Fibroblast of villous mesenchyme (primary cell): Measurements from ENCODE around the gene HCN4. TPM values are rescaled to one million over a fixed set of nuclear protein-coding genes. Genes with fewer than 3 reads are reported as not detected.
"Not testable (repeated sequence)": the region's sequence is repeated elsewhere in the genome, so short reads cannot be mapped to it uniquely, and the experiment has no call there.

Experiments used
- DNase-seq: peaks from one replicate; pipeline ENCODE4 v3.0.0-alpha.2; 2010; ENCODE audit warnings: low read depth
- H3K4me3 ChIP-seq: 2 replicates; pipeline ENCODE4 v1.5.1; 2011; ENCODE audit warnings: low read depth, mild to moderate bottlenecking, low read length
- CTCF ChIP-seq: IDR thresholded peaks from 2 replicates; pipeline ENCODE4 v1.5.1; 2012; ENCODE audit warnings: low read depth, mild to moderate bottlenecking, low read length; ENCODE audit not compliant: insufficient read depth
- total RNA-seq: library from RNA; depleted of rRNA; stranded (reverse); fragments of >200 nt; gene quantifications from 2 replicates; pipeline ENCODE4 v1.2.3, GENCODE V29; 2012

Gene HCN4
- not detected in 2 replicates for total RNA-seq

GRCh38 chr15:73368301-73369136, at the start of gene HCN4:
Gene HCN4, minus strand, starts transcription at chr15:73368958. Its CDS starts 688 bp downstream, at chr15:73368270.
- no peak within 1 kb of the TSS for H3K4me3 ChIP-seq
- no peak for DNase-seq
- no peak for TF ChIP-seq CTCF

- no peak for DNase-seq
- TF ChIP-seq CTCF: no peak
- H3K4me3 ChIP-seq: no peak overlapping the region
Observed at GRCh38 chr15:73414876-73415275, 46.1 kb upstream of the HCN4 start.

GRCh38 chr15:73403171-73403570, 34.4 kb upstream of the HCN4 start:
- H3K4me3 ChIP-seq: no peak overlapping the region
- no peak for TF ChIP-seq CTCF
- DNase-seq: no peak

DNA sequence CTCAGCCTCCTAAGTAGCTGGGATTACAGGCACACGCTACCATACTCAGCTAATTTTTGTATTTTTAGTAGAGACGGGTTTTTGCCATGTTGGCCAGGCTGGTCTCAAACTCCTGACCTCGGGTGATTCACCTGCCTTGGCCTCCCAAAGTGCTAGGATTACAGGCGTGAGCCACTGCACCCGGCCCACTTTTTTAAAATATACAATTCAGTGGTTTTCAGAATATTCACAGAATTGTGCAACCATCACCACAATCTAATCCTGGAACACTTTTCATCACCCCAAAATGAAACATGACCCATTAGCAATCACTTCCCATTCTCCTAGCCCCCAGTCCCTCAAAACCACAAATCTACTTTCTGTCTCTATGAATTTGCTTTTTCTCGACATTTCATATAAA, 31.5 kb upstream of the HCN4 start:
- peak; percentile 9 for DNase-seq
- H3K4me3 ChIP-seq: not testable (repeated sequence)

DNA sequence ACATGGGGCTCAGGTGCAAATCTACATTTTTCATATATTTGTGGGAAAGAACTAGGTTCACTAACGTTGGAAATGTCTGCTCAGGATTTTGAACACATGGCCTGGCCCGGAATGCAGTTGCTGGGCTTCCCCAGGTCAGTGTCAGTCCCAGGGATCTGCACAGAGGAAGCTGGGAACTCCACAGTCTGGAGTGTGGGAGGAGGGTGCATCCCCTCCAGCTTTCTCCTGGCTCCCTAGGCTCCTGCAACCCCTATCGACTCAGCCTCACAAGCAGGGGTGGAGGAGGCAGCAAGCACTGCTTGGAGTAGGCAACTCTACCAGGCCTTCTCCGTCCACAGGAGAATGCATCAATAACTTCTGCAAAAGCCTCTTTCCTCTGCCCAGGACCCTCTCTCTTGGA, 30.1 kb upstream of the HCN4 start:
- no peak overlapping the region for H3K4me3 ChIP-seq
- no peak for TF ChIP-seq CTCF
- no peak for DNase-seq

DNA sequence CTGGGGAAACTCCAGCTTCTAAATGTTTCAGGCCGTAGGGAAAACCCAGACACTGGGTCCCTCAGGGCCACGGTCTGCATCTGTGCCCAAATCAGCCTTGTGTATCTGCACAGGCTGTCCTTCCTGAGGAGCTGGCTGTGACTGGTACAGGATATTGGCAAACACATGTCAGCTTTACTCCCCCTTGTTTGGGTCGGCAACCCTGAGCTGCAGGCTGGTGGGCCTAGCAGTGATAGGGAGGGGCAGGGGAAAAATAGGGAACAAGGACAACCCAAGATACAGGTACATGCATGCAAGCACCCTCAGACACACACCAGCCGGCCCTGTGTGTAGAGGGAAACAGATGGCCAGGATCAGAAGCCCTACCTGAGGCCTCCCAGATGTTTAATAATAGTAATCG, 28.7 kb upstream of the HCN4 start:
- DNase-seq: no peak
- no peak for TF ChIP-seq CTCF

DNA sequence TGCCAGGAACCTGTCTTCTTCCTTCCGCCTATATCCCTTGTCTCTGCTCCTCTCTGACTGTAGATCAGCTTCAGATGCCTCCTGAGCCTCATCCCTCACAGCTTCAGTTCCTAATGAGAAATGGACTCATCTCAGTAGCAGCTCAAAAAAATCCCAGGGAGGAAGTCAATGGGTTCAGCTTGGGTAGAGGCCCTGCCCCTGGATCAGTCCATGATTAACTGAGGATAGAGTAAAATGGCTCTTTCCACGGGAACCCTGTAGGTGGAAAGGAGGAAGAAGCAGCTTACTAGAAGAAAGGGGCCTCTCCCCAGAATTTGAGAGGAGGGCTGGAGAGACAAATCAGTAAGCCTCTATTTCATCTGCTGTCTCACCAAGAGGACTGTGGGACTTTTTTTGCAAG, 26.9 kb upstream of the HCN4 start:
- DNase-seq: no peak
- no peak overlapping the region for H3K4me3 ChIP-seq
- no peak for TF ChIP-seq CTCF

More for the DNA sequence above, 28.7 kb upstream of the HCN4 start:
- no peak overlapping the region for H3K4me3 ChIP-seq
